Measurements from ENCODE around the gene NRP2.

- TF ChIP-seq POLR2A (IDR thresholded peaks at IDR 0.05) (no peak), CTCF (IDR thresholded peaks at IDR 0.05) (no peak)
Measured at GRCh38 chr2:205805136-205805535, 122.8 kb downstream of the NRP2 start.
